Fibroblast of pulmonary artery (primary cell): ENCODE results near the gene MEIS2.
A peak's percentile ranks its signal among the peaks of the same experiment; 100 is the strongest.

Experiments
- DNase-seq: peaks from one replicate; pipeline ENCODE4 v3.0.0-alpha.2; 2010; ENCODE audit warnings: low read depth
- H3K4me3 ChIP-seq: replicated peaks from 2 replicates; pipeline ENCODE4 v1.5.1; 2011; ENCODE audit warnings: low read depth, mild to moderate bottlenecking, control low read depth, low read length, moderate library complexity
- TF ChIP-seq, protein P1 (sequence below): IDR thresholded peaks from 2 replicates; pipeline ENCODE4 v1.5.1; 2011; ENCODE audit warnings: mild to moderate bottlenecking, control low read depth, low read length, inconsistent platforms; ENCODE audit errors: missing control alignments

The MEIS2 gene

DNA sequence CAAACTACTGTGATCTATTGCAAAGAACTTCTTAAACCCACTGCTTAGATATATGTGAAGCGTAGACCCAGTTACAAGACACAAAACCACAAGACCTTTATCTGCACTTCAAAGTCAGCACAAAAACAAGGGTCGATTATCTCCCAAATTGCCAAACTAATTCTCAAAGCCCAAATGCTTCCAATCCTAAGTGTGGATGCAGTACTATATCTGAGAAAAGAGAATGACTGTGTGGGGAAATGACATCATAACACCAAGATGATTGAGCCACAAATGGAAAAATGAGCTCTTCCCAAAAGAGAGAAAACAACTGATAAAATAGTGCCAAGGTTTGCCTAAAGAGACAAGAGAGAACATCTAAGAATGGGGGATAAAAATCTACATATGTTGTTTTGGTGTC is 86.2 kb downstream of the MEIS2 start:
- TF ChIP-seq, protein P1, sequence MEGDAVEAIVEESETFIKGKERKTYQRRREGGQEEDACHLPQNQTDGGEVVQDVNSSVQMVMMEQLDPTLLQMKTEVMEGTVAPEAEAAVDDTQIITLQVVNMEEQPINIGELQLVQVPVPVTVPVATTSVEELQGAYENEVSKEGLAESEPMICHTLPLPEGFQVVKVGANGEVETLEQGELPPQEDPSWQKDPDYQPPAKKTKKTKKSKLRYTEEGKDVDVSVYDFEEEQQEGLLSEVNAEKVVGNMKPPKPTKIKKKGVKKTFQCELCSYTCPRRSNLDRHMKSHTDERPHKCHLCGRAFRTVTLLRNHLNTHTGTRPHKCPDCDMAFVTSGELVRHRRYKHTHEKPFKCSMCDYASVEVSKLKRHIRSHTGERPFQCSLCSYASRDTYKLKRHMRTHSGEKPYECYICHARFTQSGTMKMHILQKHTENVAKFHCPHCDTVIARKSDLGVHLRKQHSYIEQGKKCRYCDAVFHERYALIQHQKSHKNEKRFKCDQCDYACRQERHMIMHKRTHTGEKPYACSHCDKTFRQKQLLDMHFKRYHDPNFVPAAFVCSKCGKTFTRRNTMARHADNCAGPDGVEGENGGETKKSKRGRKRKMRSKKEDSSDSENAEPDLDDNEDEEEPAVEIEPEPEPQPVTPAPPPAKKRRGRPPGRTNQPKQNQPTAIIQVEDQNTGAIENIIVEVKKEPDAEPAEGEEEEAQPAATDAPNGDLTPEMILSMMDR, result no peak
- DNase-seq, result peak; percentile 75
- no peak overlapping the region for H3K4me3 ChIP-seq

DNA sequence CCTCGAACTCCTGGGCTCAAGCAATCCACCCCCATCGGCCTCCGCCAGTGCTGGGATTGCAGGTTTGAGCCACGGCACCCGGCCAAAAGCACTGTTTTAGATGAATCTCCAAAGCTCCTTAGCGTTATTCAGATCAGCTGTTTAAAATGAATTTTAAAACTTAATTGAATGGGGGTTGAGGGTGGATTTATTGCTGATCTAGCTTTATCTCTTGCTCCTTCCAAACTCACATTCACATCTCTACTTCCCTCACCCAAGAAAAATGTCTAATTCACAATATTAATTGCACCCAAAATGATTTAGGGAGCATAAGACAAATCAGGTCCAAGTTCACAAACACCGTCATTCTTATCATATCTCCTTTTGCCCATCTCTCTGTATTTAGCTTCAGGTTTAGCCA is 89.8 kb downstream of the MEIS2 start:
- DNase-seq, result no peak
- no peak overlapping the region for H3K4me3 ChIP-seq

DNA sequence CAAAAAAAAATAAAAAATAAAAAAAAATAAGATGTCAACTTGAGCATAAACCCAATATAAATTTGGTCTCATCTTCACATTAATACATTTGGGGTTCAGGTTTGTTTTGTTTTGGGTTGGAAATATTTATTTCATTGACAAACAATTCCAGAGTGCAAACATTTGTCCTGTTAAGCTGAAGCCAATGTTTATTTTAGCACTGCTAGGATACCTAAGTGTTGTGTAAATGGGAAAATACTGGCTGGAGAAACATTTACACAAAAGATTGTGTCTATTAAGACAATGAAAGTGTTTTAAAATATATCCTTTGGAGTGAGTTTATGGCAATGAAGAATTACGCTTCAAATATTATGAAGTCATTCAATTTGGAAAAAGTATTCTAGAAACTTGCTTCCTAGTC is 91.1 kb downstream of the MEIS2 start:
- TF ChIP-seq, protein P1, result no peak
- no peak overlapping the region for H3K4me3 ChIP-seq
- peak; percentile 14 for DNase-seq

More for the DNA sequence above, 89.8 kb downstream of the MEIS2 start:
- TF ChIP-seq, protein P1, result no peak

DNA sequence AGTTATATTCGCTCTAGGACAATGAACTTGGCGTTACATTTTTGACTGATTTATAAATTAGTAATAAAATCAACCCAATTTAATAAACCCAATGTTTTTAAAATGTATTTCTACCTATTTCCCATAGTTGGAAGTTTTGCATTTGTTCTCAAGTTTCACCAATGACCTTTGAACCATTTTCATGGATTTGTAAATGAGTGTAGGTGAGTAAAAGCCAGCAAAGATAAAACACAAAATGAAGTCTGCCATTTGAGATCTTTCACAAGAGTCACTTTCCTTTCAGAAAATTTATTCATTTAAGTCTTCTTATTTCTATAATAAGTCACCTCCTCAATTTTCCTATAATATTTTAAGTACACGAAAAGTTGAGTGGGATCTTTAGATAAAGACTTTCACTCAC is 92.1 kb downstream of the MEIS2 start:
- no peak overlapping the region for H3K4me3 ChIP-seq
- DNase-seq, result no peak
- TF ChIP-seq, protein P1, result no peak

DNA sequence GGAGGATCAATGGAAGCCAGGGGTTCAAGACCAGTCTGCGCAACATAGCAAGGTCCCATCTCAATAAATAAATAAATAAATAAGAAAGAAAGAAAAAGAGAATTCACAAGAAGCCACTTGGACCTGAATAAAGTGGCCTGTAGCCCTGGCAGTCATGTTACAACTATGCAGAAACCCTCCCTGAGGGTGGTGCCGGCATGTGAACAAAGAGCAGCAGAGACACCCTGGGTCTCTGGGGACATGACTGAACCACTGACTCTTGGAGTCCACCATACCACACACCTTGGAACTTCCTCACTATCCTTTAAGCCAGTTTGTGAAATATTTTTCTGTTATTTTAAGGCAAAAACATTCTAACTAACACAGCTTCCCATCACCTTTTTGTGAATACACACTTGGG is 93.0 kb downstream of the MEIS2 start:
- H3K4me3 ChIP-seq, result no peak overlapping the region
- TF ChIP-seq, protein P1, result no peak
- no peak for DNase-seq

DNA sequence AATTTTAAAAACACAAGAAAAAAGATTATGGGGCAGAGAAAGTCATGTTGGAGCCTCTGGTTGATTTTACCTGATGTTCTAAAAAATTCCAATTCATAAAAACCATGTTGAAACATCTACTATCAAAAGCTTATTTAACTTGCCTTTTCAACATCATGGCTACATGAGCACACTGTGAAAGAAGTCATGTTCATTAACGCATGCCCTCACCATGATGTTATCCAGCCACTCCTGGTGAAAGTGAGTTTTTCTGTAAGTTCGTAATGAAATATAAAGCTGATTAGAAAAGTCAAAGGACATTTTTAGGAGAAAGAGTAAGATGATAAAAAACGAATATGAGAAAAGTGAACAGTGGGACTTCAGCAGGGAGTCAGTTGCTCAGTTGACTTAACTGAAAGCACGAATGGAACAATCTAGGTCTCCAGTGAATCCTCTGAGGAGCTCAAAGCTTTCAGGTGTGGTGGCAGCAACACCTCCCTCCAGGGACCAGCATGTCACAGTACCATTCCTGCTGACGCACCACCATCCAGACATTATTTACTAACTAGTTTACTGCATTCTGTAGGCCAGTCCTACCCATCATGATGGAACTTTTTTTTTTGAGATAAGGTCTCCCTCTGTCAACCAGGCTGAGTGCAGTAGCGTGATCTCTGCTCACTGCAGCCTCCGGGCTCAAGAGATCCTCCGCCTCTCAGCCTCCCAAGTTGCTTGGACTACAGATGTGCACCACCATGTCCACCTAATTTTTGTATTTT is 95.2 kb downstream of the MEIS2 start:
- H3K4me3 ChIP-seq, result no peak overlapping the region
- no peak for DNase-seq
- TF ChIP-seq, protein P1, result no peak

DNA sequence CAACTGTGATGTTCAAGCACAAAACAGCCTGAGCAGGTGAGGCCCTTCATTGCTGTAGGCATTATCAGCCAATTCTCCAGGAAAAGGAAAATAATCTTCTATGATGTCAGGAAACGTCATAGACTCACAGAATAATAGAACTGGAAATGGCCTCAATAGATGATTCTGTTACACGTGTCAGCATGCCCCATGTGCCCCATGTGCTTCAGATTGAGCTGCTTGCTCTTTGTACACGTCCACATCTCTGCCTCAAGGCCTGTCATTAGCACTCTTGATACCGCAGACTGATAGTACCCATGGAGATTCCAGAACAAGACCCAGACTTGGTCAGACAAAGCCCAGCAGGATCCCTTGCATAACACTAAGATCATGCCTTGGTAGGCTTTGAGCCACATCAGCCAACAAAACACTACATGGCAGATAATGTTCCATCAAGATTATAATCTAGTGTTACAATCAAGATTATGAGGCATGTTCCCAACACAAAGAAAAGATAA is 95.9 kb downstream of the MEIS2 start:
- H3K4me3 ChIP-seq, result no peak overlapping the region
- TF ChIP-seq, protein P1, result no peak
- DNase-seq, result no peak
